ENCODE measurements around the gene LMBR1.

- TF ChIP-seq CTCF (conservative IDR thresholded peaks at IDR 0.05; ENCODE audit: low read depth, low read length) (no peak), MXI1 (IDR thresholded peaks at IDR 0.05; ENCODE audit: borderline replicate concordance, low read depth, low read length) (no peak), POLR2A (IDR thresholded peaks at IDR 0.05; ENCODE audit: low read depth, low read length) (no peak), RAD21 (IDR thresholded peaks at IDR 0.05; ENCODE audit: low read length) (no peak), USF2 (IDR thresholded peaks at IDR 0.05; ENCODE audit: low read depth, low read length) (no peak), CEBPB (IDR thresholded peaks at IDR 0.05; ENCODE audit: low read depth, low read length) (no peak), RFX5 (IDR thresholded peaks at IDR 0.05; ENCODE audit: low read depth, low read length) (no peak), CHD1 (IDR thresholded peaks at IDR 0.05; ENCODE audit: low read depth, low read length) (no peak), MAFK (IDR thresholded peaks at IDR 0.05; ENCODE audit: low read depth, low read length) (no peak), BHLHE40 (IDR thresholded peaks at IDR 0.05; ENCODE audit: low read depth, low read length) (no peak)
These were observed 208.7 kb downstream of the LMBR1 start for GRCh38 chr7:156684251-156684650.

Data from IMR-90 (cell line).